Gastroesophageal sphincter (tissue), 4 donors: ENCODE measurements around the gene CHGA. TPM values are rescaled to one million over a fixed set of nuclear protein-coding genes. Genes with fewer than 3 reads are reported as not detected.

Source experiments
- ATAC-seq: fragments of 150-250 bp; one replicate; pipeline ENCODE4 v1.9.1; 2016; ENCODE audit warnings: mild to moderate bottlenecking, moderate library complexity
- H3K27ac ChIP-seq, 4 donors: fragments of 200-600 bp; sonication (generic) in 3 of 4; 1 replicate in 3 of 4; 2 replicates in 1 of 4; pipeline ENCODE4 v1.5.1; 2016 to 2019
- H3K27me3 ChIP-seq: fragments of 200-600 bp; sonication (generic); one replicate; pipeline ENCODE4 v1.5.1; 2019
- H3K36me3 ChIP-seq, 2 donors: fragments of 200-600 bp; sonication (generic); one replicate each; pipeline ENCODE4 v1.5.1; 2019; ENCODE audit warnings: control low read depth in 1 of 2
- H3K4me1 ChIP-seq, 3 donors: fragments of 200-600 bp; sonication (generic); 1 replicate in 2 of 3; 2 replicates in 1 of 3; pipeline ENCODE4 v1.5.1; 2016 to 2019; ENCODE audit warnings: control low read depth in 2 of 3
- H3K4me3 ChIP-seq, 2 donors: fragments of 200-600 bp; sonication (generic); one replicate each; pipeline ENCODE4 v1.5.1; 2019; ENCODE audit warnings: mild to moderate bottlenecking in 1 of 2, moderate library complexity in 1 of 2
- H3K9me3 ChIP-seq, 3 donors: fragments of 200-600 bp; sonication (generic); one replicate each; pipeline ENCODE4 v1.5.1; 2017 to 2019; ENCODE audit warnings: control low read depth in 2 of 3
- EP300 ChIP-seq: sonication (generic); formaldehyde crosslinking; IDR thresholded peaks from one replicate; pipeline ENCODE4 v1.6.1; 2017; ENCODE audit warnings: antibody characterized with exemption, mild to moderate bottlenecking
- POLR2A ChIP-seq, 2 donors: fragments of 450-650 bp; IDR thresholded peaks; one replicate each; pipeline ENCODE4 v1.6.1; 2017; ENCODE audit warnings: antibody characterized with exemption in 2 of 2, mild to moderate bottlenecking in 2 of 2, moderate library complexity in 1 of 2
- POLR2AphosphoS5 ChIP-seq: sonication (generic); formaldehyde crosslinking; IDR thresholded peaks from one replicate; pipeline ENCODE4 v1.6.1; 2017; ENCODE audit warnings: antibody characterized with exemption
- WGBS, 2 donors: methylation state at CpG; one replicate each; pipeline ENCODE4 v1.1.5; 2018; ENCODE audit warnings: low coverage in 1 of 2; 5-methylcytosine and 5-hydroxymethylcytosine counted together
- total RNA-seq, 4 donors: library from RNA; depleted of rRNA; stranded (reverse); fragments of >200 nt; gene quantifications; one replicate each; pipeline ENCODE4 v1.1.0, GENCODE V29; 2016
- TF ChIP-seq, protein P1 (sequence below), 4 experiments: fragments of 200-600 bp in 2 of 4; fragments of 450-650 bp in 2 of 4; sonication (generic) in 1 of 4; IDR thresholded peaks; one replicate each; pipeline ENCODE4 v1.5.1; 2017 to 2019; ENCODE audit warnings: antibody characterized with exemption in 4 of 4, mild to moderate bottlenecking in 2 of 4, moderate library complexity in 2 of 4

The CHGA gene
- total RNA-seq, 4 donors from 2014 or later: 1.8 TPM; not detected in 1

DNA sequence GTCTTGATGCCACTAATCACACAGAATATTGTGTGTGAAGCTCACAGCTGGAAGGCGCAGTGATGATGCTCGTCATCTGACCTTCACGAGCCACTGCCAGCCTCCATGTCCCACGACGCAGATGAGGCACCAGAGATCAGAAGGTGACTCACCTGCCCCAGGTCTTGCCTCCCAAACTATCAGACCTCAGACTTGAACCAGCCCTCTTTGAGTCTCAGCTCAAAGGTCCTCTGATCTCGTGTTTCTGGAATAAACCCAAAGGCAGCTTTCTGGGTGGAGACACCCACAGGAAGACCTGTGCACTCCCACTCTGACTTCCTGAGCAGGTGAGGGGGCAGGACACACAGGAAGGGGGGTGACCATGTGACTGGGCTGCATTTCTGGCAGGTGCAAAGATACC, 19.6 kb upstream of the CHGA start:
- no peak for ATAC-seq
- Histone ChIP-seq H3K4me3 (no peak overlapping the region), H3K4me1 (no peaks in the 10 kb centered on the region), H3K36me3 (no peaks in the 10 kb centered on the region), H3K9me3 (no peaks in the 10 kb centered on the region), H3K27ac (no peak overlapping the region), H3K27me3 (peaks cover 54% of the 10 kb centered on the region)
- TF ChIP-seq EP300 (no peak), POLR2A (IDR thresholded peaks at IDR 0.05) (no peak), POLR2AphosphoS5 (no peak)
- TF ChIP-seq, protein P1, sequence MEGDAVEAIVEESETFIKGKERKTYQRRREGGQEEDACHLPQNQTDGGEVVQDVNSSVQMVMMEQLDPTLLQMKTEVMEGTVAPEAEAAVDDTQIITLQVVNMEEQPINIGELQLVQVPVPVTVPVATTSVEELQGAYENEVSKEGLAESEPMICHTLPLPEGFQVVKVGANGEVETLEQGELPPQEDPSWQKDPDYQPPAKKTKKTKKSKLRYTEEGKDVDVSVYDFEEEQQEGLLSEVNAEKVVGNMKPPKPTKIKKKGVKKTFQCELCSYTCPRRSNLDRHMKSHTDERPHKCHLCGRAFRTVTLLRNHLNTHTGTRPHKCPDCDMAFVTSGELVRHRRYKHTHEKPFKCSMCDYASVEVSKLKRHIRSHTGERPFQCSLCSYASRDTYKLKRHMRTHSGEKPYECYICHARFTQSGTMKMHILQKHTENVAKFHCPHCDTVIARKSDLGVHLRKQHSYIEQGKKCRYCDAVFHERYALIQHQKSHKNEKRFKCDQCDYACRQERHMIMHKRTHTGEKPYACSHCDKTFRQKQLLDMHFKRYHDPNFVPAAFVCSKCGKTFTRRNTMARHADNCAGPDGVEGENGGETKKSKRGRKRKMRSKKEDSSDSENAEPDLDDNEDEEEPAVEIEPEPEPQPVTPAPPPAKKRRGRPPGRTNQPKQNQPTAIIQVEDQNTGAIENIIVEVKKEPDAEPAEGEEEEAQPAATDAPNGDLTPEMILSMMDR (IDR thresholded peaks at IDR 0.05): no peak
- 71% methylated on average over 5 of the region's 6 CpGs; no CpG with 5 or more reads in 1 of the 2 donors for WGBS, 2 donors

DNA sequence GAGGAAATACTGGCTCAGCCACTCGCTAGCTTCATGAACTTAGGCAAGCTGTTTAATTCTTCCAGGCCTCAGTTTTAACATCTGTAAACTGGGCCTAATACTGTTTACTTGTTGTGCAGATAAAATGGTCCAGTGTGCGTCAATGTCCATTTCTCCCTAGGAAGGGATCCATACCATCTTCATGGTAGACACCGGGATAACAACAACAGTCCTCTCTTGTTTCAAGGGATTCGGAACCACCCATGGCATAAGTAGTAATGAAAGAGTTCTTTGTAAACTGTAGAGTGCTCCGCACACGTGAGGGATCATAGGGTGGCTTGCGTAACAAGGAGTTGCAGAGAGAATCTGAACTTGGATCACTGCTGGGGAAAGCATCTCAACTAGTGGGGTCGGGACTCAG, 17.3 kb upstream of the CHGA start:
- Histone ChIP-seq H3K27ac (no peak overlapping the region), H3K27me3 (peaks cover 33% of the 10 kb centered on the region), H3K4me3 (no peak overlapping the region), H3K9me3 (no peaks in the 10 kb centered on the region), H3K36me3 (no peaks in the 10 kb centered on the region), H3K4me1 (no peaks in the 10 kb centered on the region)
- no peak for ATAC-seq
- WGBS, 2 donors: 75 to 85% methylated on average over 6 to 7 of the region's 8 CpGs
- TF ChIP-seq POLR2A (IDR thresholded peaks at IDR 0.05): no peak
- no peak for TF ChIP-seq POLR2AphosphoS5
- TF ChIP-seq, protein P1 (IDR thresholded peaks at IDR 0.05): no peak
- no peak for TF ChIP-seq EP300

DNA sequence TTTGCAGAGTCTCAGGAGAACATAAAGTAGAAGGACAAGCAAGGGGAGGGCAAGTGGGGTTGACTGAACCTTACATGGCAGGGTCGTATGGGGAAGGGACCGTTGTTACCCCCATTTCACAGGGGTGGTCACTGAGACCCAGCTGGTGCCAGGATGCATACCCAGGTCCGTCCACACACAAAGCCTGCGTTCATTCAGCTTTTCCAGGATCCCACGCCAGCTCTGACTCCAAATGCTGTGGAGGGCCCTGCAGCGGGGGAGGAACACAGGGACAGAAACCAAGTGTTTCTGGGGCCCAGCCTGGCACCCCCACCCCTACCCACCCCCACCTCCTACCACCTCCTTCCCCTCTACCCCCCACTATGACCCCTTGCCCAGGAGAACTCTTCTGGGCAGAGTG, 16.5 kb upstream of the CHGA start:
- ATAC-seq: no peak
- 80% methylated on average over 1 of the region's 6 CpGs; no CpG with 5 or more reads in 1 of the 2 donors for WGBS, 2 donors
- Histone ChIP-seq H3K27ac (no peak overlapping the region), H3K36me3 (no peaks in the 10 kb centered on the region), H3K4me3 (no peak overlapping the region), H3K4me1 (no peaks in the 10 kb centered on the region), H3K9me3 (no peaks in the 10 kb centered on the region), H3K27me3 (peaks cover 27% of the 10 kb centered on the region)
- TF ChIP-seq POLR2AphosphoS5: no peak
- TF ChIP-seq, protein P1 (IDR thresholded peaks at IDR 0.05): no peak
- TF ChIP-seq EP300: no peak
- no peak for TF ChIP-seq POLR2A (IDR thresholded peaks at IDR 0.05)

DNA sequence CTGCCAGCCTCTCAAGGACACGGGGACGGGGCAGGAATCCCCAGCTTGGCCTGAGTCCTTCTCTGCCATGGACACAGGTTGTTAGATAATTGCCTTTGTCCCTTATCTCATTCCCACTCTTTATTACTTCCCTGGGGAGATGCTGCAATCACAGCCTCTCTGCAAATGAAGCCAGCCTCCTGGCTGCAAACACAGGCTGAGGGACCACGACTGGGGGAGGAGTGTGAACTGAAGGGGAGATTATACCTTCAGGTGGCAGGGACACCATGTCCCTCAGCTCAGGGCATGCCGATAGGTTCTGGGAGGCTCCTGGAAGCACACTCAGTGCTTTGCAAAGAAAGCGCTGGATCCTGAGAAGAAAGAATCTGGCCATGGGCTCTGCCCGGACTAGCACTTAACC, 16.1 kb upstream of the CHGA start:
- H3K9me3 ChIP-seq: no peaks in the 10 kb centered on the region
- H3K36me3 ChIP-seq: no peaks in the 10 kb centered on the region
- H3K27me3 ChIP-seq: peaks cover 24% of the 10 kb centered on the region
- TF ChIP-seq POLR2A (IDR thresholded peaks at IDR 0.05): no peak
- TF ChIP-seq POLR2AphosphoS5: no peak
- TF ChIP-seq, protein P1 (IDR thresholded peaks at IDR 0.05): no peak
- no peak for TF ChIP-seq EP300
- H3K4me1 ChIP-seq: no peaks in the 10 kb centered on the region
- H3K4me3 ChIP-seq: no peak overlapping the region
- no peak overlapping the region for H3K27ac ChIP-seq
- no peak for ATAC-seq
- 80% methylated on average over 1 of the region's 6 CpGs for WGBS, 2 donors

DNA sequence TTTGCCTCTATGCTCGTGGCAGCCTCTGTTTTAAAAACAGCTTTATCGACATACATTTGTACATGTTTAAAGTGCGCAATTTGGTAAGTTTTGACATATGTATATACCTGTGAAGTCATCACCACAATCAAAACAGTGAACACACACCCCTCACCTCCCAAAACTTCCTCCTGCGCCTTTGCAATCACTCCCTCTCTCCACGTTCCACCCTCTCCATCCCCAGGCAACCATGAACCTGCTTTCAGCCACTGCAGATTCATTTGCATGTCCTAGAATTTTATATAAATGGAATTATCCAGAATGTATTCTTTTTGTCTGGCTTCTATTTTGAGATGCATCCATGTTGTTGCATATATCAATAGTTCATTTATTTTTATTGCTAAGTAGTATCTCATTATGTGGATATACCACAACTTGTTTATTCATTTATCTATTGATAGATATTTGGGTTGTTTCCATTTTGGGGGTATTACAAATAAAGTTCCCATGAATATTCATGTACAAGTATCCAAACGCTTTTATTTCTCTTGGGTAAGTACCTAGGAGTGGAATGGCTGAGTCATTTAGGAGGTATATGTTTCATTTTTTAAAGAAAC, 15.5 kb upstream of the CHGA start:
- no peaks in the 10 kb centered on the region for H3K9me3 ChIP-seq
- no peak for ATAC-seq
- peaks cover 18% of the 10 kb centered on the region for H3K27me3 ChIP-seq
- WGBS, 2 donors: 74 to 86% methylated on average over 5 to 6 of the region's 6 CpGs
- H3K4me1 ChIP-seq: no peaks in the 10 kb centered on the region
- no peaks in the 10 kb centered on the region for H3K36me3 ChIP-seq
- H3K27ac ChIP-seq: no peak overlapping the region
- TF ChIP-seq, protein P1 (IDR thresholded peaks at IDR 0.05): no peak
- TF ChIP-seq POLR2AphosphoS5 (no peak), POLR2A (IDR thresholded peaks at IDR 0.05) (no peak), EP300 (no peak)
- no peak overlapping the region for H3K4me3 ChIP-seq
